Body of pancreas (tissue), 4 donors: Measurements from ENCODE around the gene ZNF385D.

Experiments used
- CTCF ChIP-seq, 7 experiments: fragments of 450-650 bp in 4 of 7; fragments of 200-600 bp in 3 of 7; sonication (generic) in 3 of 7; IDR thresholded peaks; one replicate each; pipeline ENCODE4 v1.5.1; 2016 to 2019; ENCODE audit warnings: antibody characterized with exemption in 7 of 7
- POLR2A ChIP-seq, 3 donors: fragments of 450-650 bp; IDR thresholded peaks; one replicate each; pipeline ENCODE4 v1.6.1; 2016; ENCODE audit warnings: antibody characterized with exemption in 3 of 3, mild to moderate bottlenecking in 2 of 3

GRCh38 chr3:21446027-21446426, 305.0 kb downstream of the ZNF385D start:
- TF ChIP-seq CTCF (IDR thresholded peaks at IDR 0.05) (no peak), POLR2A (IDR thresholded peaks at IDR 0.05) (no peak)
